GM21723 (cell line): Measurements from ENCODE around the gene CD93.

Experiments used
- ATAC-seq: cut with Tn5 transposase; IDR thresholded peaks from one replicate; pipeline ENCODE4 v1.9.1; 2021; ENCODE audit warnings: mild to moderate bottlenecking, moderate library complexity; ENCODE audit not compliant: unreplicated experiment

Gene CD93

DNA sequence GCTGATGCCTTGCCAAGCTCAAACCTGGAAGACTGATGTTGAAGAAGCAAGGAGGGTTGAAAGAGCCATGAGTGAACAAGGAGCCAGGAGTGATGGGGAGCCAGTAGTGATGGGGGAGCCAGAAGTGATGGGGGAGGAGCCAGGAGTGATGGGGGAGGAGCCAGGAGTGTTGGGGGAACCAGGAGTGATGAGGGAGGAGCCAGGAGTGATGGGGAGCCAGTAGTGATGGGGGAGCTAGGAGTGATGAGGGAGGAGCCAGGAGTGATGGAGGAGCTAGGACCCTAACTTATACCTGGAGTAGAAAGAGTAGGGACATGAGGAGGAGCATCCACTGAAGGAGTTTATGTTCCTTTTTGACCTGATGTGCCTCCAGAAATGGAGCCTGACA lies 14.6 kb upstream of the CD93 start:
- no peak for ATAC-seq

DNA sequence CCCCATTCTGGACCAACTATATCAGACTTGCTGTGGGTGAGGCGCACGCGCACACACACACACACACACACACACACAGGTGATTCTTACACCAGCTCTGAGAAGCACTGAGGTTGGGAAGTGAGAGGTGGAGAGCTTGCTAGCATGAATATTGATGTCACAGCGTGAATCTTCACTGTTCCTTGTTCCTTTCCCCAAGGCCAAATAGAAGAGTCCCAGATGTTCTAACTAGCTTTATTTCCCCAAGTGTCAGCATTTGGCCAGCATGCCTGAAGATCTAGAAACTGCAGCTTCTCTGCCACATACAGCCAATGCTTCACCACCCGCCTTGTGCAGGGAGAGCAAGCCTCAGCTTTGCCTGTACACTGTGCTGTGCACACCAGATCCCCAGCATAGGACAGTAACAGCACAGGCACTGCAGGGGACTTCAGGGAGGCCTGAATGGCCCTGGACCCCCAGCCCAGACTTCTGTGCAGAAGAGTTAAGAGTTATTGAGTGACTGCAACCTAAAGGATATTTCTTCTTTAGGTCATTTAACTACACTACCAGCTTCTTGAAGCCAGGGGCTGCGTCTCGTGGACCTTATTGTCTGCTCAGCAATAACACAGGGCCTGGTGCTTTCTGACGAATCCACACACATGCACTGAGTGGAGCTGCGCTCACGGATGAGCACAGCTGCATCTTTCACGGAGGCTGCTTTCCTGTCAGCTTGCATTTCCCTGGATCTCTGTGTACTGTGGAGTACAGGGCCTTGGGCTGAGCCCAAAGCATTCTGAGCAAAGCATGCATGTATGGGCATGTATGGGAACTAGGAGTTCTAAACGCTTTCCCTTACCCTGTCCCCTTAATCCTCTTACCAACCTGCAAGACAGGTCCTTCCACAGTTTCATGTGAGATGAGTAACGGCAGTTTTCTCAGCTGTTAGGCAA lies 13.9 kb upstream of the CD93 start:
- no peak for ATAC-seq

DNA sequence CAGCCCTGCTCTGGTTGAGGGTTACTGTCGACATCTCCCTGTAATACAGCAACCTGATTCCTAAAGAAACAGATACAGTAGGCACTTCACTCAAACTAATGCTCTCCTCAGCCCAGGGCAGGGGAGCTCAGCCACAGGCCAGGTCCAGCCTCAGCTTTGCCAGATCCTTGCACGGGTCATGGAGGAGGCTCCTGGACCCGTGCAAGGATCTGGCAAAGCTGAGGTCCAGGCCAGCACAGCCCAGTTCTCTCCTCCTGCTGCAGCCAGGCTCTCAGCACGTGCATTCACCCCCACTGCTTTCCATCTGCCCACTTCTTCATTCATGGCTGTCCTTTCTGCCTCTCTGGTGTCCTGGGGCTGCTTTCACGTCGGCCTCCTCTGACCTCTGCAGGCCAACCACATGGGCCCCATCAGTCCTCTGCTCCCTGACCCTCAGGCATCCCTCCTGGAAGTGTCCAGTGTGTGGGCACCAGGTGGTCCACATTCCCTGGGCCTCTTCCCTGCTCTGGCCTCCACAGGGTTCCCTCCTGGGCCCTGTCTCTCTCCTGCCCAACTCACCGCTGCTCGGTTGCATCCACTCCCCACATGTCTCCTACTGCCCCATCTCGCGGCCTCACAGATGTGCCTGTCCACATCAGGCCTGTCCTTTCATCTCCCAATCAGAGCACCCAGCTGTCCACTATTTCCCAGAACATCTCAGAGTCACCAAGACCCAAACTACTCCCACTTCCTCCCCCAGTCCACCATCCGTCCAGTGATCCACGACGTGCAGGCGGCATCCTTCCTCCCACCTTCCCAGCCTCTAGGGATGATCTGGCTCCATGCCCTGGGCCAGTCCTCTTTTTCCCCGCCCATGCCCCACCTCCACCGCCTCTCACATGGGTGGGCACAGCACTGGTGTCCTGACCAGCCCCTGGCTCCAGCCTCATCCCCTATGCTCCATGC lies 11.8 kb upstream of the CD93 start:
- no peak for ATAC-seq

DNA sequence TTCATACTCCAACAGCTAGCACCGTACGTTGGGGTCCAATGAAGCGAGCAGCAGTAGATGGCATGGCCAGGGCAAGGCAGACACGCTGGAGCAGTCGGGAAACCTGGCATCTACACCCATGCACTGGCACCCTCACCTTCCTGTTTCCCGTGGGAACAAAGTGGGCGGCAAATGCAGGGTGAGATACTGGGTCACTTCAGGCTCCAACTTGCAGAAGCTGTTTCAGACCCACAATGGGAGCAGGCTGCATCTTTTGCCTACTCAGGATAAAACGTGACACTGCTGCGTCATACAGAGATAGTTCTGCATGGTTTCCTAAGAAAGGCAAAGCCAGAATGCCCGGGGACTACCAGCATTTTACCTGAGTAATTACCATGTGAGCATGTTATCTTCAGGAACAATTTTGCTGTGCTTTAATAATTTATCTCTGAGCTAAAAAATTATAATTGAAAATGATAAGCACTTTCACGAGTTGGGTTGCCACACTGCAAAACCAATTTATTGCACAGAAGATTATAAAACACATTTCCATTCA lies 10.9 kb upstream of the CD93 start:
- no peak for ATAC-seq

DNA sequence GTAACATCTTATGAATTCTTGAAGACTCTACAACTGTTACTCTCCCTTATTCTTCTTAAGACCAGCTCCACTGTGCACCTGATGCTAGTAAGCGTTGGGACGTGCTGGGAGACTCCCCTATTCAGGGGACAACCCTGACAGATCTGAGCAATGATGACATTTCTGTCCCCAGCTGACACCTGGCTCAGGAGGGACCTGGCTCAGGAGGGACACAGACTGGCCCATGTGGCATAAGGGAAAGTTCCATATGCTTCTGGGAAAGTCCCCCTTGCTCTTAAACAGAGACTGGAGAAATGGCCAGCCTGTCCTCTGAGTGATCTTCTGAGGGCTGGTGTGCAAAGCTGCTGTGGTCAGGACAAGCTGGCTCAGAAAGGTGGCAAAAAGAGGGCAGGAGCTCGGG lies 10.0 kb upstream of the CD93 start:
- no peak for ATAC-seq

DNA sequence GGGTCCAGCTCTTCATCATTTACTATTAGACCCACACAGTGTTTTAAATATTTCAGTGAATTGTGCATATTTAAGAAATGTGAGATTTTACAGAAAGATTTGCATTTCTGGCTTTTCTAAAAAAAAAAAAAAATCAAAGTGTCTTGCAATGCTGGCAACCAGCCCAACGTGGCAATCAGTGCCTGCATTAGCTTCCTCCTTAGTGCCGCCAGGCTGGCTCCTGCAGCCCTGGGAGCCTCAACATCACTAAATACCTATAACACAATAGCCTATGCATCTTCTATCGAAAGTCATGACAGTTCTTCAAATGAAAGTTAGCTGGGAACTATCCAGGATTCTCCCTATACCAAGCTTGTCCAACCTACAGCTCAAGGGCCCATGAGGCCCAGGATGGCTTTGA lies 9.4 kb upstream of the CD93 start:
- ATAC-seq = no peak

DNA sequence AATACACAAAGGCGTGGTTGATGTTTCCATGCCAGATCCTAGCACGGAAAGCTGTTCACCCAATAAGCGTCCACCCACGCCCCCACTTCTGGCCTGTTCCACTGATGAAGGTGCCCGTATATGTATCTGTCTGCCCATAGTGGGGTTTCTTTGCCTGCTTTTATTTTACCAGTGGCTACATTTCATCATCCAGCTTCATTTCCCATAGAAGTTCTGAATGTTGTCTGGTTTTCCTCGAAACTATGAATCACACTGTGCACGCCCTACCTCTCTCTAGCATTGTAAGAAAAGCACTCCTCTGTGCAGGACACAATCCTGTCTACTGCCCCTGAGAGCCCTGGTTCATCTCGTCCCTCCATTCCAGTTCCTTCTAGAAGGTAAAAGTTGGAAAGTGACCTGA lies 8.8 kb upstream of the CD93 start:
- ATAC-seq = no peak

DNA sequence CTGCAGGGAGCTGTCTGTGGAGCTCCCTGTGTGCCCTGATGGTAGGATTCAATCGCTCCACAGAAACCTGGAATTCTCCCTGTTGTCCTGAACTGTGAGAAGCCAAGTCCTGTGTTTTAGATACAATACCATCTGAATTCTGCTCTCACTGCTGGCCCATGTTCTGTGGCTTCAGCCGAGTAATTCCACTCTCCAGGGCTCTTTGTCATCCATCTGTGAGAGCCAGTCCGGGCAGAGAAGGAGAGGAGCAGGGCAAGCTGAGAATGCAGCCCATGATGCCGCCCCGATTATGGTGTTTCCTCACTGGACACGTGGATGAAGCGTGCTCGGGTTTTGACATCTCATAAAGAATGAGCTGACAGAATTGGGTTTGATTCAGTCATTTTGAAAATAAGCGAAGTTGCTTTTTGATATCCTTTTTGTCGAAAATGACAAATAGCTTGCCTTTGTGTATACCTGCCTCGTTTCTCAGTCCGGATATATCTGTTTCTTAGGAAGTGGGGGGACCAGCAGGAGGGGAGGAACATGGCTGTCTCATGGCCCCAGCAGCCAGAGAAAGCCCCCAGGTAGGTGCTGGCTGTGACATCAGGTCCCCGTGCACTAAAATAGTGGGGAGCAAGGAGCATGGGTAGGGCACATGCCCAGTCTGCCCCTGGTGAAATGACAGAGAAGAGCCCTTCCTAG lies 8.2 kb upstream of the CD93 start:
- ATAC-seq = no peak

DNA sequence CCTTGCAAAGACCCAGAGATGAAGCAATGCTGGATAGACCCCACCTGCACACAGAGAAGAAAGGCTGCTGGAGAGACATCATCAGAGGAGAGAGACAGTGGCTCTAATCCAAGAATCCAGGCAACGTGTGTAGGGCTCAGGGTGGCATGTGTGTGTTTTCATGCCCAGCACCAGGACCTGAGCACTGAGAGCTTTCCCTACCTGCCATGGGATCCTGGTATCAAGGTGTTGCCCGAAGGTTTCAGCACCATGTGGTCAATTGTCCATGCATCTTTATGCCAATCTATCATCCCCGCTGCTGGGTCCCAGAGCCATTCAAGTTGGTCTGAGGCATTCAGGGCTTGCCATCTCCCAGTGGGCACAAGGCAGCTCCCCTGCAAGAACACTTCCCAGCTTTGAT lies 7.5 kb upstream of the CD93 start:
- no peak for ATAC-seq

DNA sequence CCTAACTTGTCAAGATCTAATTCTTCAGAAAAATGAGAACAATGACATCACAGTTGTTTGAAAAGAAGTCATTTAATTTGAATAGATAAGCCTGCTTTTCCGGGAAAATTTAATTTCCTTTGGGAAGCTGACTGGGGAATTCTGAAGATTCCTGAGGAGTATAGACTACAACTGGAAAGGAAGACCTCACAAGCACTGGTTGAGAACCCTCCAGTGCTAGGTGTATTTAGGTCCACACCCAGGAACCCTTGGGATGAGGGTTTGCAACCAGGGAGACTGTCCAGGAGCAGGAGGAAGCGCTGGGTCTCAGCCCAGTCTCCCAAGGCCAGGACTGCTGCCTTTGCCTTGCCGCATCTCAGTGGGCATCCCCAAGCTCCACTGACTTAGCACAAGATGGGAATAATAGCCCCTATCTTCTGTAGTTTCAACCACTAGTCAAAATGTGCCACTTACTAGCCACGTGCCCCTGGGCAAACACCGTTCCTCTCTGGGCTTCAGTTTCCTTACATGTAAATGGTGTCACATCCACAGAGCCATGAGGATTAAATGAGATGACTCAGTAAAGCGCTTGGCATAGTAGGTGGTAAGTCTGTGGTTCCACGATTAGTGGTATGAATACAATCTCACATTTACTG lies 6.9 kb upstream of the CD93 start:
- no peak for ATAC-seq

DNA sequence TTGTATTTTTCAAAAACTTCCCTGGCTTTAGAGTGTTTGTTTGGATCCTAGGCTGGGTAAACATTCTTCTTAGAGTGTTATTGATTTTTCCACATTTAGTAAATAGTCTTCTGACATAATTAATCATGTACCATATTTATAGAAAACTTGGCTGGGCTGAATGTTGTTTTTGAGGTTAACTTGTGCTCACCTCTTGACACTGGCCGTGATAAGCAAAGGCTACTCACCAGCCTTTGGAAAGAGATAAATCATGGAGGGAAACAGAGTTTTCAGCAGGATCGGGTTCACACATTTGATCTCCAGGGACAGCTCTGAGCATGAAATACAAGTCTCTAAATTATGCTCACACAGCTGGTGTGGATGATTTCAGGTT lies 6.2 kb upstream of the CD93 start:
- ATAC-seq = no peak

DNA sequence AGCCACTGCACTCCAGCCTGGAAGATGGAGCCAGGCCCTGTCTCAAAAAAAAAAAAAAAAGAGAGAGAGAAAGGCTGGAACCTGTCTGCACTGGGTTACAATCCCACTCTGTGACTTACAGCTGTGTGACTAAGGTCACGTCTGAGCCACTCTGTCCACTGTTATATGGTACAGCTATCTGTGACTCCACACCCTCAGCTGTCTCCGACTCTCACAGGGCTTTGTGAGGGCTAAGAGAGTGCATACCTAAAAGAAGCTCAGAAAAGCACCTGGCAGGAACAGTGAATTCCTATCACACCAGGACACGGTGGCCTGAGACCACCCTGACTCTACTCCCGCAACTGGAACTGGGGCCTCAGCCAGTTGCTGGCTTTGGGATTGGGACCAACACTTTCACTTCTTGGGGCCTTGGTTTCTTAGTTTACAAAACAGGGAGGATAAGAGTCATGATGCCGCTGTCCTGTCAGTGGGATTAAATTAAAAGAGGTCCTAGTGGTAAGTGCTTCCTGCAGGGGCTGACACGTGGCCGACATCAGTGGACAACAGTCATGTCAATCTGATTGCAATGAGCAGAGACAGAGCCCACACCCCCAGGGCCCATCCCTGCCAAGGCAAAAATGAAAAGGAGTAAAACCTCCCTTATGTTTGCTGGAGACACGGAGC lies 5.7 kb upstream of the CD93 start:
- no peak for ATAC-seq

DNA sequence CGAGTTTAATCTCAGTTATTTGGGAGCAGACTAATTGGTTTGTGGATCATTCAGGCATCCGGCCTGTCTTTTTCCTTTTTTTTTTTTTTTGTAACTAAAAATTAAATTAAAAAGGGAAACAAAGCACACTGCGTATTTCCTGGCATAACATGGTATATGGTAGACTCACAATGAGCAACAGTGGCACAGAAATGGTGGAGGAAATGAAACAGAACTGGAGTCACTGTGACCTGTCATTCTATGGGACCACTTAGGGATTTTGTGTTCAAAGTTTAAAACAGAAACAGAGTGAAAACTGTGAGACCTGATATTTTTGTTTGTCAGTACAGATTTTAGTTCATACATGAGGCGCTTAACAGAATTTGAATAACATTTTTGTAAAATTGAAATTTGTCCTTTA lies 4.8 kb upstream of the CD93 start:
- no peak for ATAC-seq

DNA sequence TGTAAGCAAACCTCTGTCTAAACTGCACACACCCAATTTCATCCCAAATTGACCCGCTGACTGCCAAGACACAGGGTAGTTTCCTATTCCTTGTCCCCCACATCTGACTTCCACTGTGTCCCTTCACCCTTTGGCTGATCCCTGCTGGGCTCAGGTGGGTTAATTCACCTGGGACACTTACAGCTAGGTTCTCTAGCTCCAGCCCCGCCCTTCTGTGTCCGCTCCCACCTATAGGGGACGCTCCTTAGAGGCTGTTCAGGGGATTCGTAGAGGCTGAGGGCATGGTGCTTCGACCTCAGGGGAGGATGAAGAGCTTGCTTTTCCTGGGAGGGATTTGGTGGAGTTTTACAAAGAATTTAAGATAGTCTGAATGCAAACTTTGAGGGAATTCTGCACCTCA lies 4.0 kb upstream of the CD93 start:
- no peak for ATAC-seq

DNA sequence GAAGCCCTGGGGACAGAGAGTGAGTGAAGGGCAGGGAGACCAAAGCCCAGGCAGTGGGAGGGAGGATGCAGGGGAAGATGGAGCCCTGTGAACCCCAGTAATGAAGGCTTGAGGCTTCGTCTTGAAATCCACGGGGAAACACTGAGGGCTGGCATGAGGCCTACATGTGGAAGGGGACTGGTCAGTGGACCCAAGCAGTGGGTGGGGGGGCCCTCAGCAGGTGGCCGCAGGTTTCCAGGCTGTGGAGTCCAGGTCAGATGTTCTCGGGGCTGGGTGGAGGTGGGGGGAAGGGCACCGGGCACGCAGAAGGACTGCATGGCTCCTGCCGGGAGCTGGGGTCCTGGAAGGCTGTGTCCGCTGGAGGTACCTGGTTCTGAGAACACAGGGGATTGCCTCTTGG lies 2.7 kb upstream of the CD93 start:
- ATAC-seq = no peak

DNA sequence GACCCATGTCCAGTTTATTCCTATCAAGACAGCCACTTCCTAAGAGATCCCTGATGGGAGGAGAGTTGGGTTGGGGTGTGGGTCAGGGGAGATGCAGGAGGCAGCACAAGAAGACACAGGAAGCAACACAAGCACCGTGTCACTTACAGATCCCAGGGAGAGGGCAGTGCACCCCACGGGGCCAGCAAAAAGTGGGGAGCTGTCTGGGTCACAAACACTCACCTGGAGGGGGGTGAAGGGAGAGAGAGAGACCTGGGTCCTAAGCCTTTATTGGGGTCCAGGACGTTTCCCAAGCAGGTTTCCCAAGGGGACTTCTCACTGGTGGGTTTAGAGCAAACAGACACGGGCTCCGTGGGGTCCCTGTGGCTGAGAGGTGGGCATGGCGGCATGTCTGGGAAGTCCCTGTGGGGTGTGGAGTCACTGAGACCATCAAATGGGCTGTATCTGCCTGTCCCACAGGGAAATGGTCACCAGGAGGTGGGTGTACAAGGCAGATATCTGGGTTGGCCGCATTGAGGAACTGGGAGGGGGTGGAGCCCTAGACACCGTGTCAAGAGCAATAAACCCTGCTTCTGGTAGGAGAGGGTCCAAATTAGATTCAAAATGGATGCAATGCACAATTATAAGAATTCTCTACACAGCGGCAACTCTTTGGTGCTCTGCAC lies 1.6 kb upstream of the CD93 start:
- no peak for ATAC-seq

DNA sequence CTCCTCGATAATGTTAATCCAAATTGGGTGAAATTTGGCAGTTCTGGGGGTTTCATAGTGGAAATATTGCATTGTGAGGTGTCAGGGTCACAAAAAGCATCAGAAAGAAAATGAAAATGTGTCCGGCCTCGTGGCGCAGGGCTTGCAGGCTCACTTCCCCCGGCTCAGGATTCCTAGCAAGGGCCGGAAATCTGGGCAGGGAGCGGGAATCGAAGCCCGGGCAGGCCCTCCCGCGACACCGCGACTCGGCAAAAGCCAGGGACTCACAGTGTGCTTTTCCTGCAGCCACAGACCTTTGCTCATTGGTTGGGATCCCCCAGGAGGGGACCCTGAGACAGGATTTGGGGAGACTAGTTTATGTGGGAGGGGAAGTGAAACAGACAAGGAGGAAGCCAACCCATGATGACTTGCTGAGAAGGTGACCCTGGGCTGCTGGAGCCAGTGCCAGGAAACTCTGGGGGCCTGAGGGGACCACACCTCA lies 847 bp upstream of the CD93 start:
- no peak for ATAC-seq

DNA sequence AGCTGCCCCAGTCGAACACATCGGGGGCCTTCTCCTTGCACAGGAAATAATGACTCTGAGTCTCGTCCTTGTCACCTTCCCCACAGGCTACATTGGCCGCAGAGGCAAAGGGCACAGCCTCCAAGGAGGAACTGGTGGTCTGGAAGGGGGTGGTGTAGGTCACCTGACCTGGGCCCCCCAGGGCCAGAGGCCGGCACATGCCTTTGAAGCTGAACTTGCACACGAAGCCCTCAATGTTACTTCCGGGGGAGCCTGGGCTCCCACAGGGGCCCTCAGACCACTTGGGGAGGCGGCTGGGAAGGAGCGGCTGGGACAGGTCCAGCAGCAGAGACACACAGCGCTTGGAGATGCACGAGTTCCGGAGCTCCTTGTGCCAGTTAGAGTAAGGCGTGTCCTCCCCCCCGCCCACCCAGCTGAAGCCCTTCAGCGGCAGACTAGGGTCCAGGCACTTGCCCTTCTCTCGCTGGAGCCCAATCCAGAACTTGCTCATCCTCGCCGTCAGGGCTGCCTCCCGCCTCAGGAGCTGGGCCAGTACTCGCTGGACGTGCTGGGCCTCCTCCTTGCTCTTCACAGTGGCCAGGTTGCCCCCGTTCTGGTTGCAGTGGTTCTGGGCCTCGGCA lies 578 bp downstream of the CD93 start:
- ATAC-seq = no peak

DNA sequence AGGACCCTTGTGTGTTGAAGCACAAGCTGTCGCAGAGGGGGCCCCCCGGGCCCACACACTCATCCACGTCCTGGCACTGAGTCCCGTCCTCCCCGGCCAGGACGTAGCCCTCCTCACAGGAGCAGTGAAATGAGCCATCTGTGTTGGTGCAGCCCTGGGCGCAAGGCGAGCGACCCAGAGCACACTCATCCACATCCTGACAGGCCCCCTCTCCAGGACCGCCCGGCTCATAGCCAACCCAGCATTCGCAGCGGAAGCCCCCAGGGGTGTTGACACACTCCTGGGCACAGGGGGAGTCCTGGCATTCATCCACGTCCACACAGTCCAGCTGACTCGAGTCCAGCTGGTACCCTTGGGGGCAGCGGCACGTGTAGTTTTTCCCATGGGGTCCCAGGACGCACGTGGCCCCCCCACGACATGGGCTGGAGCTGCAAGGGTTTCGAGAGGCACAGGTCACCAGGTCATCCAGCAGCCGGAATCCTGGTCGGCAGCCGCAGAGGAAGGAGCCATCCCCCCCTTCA lies 1.2 kb downstream of the CD93 start:
- no peak for ATAC-seq
